GM19372 (cell line): ENCODE results near the gene MRPL36.

Experiments
- ATAC-seq: cut with Tn5 transposase; IDR thresholded peaks from one replicate; pipeline ENCODE4 v1.9.1; 2021; ENCODE audit warnings: mild to moderate bottlenecking, low read depth, moderate library complexity; ENCODE audit not compliant: unreplicated experiment

The MRPL36 gene

DNA sequence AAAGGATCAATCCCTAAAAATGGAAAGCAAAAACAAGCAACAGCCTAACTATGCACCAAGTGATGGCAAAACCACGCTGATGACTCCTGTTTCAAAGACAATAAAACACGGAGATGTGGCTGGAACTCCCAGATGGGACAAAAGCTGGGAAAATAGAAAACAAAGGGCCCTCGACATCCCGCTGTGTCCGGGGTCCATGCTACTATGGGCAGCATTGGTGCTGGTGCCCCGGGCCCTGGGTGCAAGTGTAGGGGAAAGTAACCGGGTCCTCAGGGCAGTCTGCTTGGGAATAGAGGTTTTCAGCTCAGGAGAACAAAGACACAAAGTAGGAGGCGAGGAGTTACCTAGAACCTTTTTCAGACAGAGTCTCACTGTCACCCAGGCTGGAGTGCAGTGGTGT lies 46.1 kb downstream of the MRPL36 start:
- ATAC-seq = no peak

DNA sequence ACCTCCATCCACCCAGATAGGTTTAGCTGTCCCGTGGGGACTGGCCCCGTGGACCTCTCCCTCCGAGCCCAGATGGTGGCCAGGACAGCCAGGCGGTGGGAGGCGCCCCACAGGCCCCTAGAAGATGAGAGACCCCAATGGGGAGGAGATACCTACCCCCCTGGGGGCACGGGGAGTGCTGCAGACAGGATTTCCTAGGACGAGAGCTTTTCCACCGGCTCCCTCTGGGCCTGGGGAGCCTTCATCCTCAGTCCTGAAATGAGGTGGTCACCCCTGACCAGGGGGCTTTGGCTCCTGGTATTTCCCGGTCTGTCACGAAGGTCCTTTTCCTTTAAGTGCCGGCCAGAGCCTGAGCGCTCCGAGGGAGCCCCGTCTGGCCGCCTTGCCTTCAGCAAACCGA lies 46.8 kb downstream of the MRPL36 start:
- ATAC-seq = no peak

- no peak for ATAC-seq
These were observed 47.5 kb downstream of the MRPL36 start for GRCh38 chr5:1751864-1752822.

GRCh38 chr5:1751026-1751863 lies 48.4 kb downstream of the MRPL36 start:
- no peak for ATAC-seq

- ATAC-seq = no peak
These were observed 49.2 kb downstream of the MRPL36 start for GRCh38 chr5:1750469-1750868.

DNA sequence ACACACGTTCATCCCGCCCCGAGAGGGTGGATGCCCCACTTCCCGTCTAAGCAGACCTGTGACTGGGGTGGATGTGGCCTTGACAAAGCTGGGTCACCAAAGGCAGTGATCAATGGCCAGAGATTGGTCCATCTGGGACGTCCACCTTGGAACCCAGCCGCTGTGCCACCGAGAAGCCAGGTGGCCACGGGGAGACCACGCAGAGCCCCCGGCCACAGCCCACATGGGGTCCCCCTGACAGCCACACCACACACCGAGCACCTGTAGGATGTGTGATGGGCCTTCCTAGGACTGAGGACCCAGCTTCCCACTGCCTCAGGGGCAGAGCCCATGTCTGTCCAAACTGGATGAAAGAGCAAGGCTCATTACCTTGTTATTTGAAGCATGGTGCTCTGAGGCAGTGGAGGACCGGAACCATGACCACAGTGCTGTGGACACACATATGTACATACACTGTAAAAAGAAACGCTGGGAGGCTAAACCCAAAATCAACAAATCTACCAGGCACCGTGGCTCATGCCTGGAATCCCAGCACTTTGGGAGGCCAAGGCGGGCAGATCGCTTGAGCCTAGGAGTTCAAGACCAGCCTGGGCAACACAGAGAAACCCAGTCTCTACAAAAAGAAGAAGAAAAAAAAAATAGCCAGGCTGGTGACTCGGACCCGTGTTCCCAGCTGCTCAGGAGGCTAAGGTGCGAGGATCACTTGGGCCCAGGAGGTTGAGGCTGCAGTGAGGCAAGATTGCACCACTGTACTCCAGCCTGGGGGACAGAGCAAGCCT lies 50.1 kb downstream of the MRPL36 start:
- ATAC-seq = no peak

GRCh38 chr5:1748845-1749244 lies 50.8 kb downstream of the MRPL36 start:
- ATAC-seq = no peak
